GM19372 (cell line): ENCODE measurements around the gene LRRC75B.
"Not testable (repeated sequence)": the region's sequence is repeated elsewhere in the genome, so short reads cannot be mapped to it uniquely, and the experiment has no call there.

Source experiments
- ATAC-seq: cut with Tn5 transposase; IDR thresholded peaks from one replicate; pipeline ENCODE4 v1.9.1; 2021; ENCODE audit warnings: mild to moderate bottlenecking, low read depth, moderate library complexity; ENCODE audit not compliant: unreplicated experiment

LRRC75B gene

GRCh38 chr22:24602847-24603769 lies 10.2 kb upstream of the LRRC75B start, which contains the start of gene GGT1:
Gene GGT1 (plus strand): TSS chr22:24603193. CDS start chr22:24611082, 7,889 bp downstream.
- ATAC-seq = not testable (repeated sequence)

GRCh38 chr22:24602105-24602749 lies 9.4 kb upstream of the LRRC75B start:
- ATAC-seq = not testable (repeated sequence)

- ATAC-seq = no peak
These were observed 8.6 kb upstream of the LRRC75B start for GRCh38 chr22:24601217-24602104.

- not testable (repeated sequence) for ATAC-seq
These were observed 7.3 kb upstream of the LRRC75B start for GRCh38 chr22:24599958-24600715.

GRCh38 chr22:24599514-24599913 lies 6.6 kb upstream of the LRRC75B start:
- ATAC-seq = no peak

- not testable (repeated sequence) for ATAC-seq
These were observed 4.2 kb upstream of the LRRC75B start for GRCh38 chr22:24597076-24597475.

DNA sequence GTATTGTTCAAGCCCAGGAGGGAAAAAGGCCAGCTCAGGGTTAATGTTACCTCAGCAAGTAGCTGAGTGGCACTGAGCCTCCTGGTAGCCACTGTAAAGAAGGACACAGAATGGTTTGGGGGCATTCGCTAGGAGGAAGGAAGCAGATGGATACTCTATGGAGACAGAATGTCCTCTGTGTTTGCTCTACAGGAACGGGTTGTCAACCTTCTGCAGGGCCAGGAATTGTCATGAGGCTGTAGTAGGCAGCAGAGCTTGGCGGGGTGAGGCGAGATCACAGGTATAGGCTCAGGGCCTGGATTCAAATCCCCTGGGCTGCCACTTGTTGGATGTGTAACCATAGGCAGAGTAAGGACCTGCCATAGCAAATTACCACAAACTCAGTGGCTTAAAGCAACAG lies 3.0 kb upstream of the LRRC75B start:
- no peak for ATAC-seq

GRCh38 chr22:24595228-24595627 lies 2.4 kb upstream of the LRRC75B start:
- ATAC-seq = no peak

DNA sequence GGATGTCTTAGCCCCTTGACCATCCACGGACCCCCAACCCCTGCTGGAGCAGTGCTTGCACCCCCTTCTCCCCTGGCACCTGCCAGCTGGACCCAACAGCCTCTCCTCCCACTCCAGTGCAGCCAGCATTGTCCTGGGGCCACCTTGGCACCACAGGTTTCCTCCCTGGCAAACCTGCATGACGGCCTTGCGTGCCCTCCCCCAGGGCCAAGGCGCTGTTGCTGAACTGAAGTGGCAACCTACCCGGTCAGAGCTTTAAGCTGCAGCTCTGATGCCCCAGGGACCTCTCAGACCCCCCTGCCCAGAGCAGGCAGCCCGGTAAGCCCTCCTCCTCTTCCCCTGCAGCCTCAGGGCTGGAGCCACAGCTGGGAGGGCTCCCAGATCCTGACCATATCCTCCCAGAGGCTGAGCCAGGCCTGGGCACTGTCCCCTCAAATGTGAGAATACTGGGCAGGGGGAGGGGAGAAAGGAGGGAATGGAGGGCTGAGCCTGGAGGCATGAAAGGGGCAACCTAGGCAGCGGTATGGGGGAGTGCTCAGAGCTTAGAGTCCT lies 1.8 kb upstream of the LRRC75B start:
- no peak for ATAC-seq

GRCh38 chr22:24593836-24594568 lies 1.1 kb upstream of the LRRC75B start:
- no peak for ATAC-seq

GRCh38 chr22:24593559-24593835 lies 624 bp upstream of the LRRC75B start:
- not testable (repeated sequence) for ATAC-seq

DNA sequence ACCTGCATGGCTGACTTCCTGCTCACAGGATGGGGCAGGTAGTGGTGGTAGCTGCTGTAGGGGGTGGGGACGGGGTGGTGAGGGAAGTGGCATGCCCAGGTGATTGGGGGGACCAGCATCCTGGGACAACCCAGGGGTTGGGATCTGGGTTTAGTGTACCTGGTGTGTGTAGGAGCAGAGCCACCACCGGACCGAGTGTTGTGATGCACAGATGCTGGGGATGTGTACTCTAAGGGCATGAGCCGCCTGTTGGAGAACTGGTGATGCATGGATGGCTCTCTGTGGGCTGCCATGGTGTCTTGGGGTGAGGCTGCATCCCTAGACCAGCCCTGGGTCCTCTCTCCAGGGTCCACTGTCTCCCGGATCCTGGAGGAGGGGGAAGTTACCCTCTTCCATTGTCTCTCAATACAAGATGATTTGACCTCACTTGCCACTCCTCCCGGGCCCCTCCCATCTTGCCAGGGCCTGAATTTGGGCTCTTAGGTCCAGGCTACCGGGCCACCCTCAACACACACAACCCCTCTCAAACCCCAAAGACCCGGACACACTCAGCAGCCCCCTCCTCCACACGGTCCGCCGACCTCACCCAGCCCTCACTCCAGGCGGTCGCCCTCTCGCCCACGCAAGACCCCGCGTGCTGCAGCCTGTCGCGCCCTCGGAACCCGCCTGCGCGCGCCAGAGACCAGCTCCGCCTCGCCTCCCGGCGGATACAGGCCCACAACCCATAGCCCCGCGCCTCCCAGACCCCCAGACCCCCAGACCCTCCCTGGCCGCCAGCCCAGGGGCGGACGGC lies 619 bp downstream of the LRRC75B start:
- ATAC-seq = peak; percentile 16

DNA sequence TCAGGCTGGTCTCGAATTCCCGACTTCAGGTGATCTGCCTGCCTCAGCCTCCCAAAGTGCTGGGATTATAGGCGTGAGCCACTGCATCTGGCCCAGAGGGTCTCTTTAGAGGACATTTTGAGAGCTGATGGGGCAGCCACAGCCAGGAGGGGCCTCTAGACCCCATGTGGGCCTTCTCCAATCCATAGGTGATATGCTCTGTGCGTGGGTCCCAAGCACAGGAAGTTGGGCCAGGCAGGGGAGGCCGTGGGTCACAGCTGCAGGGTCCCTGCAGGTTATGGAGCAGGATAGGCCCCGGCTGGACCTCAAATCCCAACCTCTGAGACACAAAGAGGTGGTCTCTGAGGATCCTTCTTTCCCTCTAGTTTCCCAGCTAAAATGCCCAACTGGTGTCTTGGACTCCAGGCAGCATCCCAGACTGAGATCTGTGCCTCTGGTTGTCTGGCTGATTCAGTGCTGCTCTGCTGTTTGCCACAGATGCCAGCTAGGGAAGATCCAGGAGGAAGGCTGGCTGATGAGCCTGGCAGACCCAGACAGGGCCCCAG lies 1.5 kb downstream of the LRRC75B start:
- ATAC-seq = no peak

DNA sequence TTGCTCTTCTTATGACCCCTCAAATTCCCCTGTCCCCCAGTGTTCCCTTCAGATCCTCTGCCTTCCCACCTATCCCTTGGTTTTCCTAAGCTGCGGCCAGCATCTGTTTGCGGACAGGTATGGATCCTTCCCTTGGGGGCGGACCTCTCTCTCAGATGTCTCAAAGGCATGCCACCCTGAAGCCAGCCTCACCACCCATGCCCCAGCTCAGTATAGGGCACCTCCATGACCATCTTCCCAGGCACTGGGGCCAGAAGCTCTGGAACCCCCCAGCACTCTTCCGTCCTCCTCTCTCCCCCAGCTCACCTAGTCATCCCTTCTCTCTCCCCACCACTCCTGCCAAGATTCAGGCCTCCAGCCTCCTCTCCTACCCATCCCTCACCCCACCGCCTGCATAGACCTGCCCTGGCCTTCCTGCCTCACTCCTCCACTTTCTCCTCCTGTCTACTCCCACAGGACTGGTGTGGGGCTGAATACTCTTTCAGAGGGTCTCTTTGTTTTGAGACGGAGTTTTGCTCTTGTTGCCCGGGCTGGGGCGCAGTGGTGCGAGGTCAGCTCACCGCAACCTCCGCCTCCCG lies 2.2 kb downstream of the LRRC75B start:
- no peak for ATAC-seq

DNA sequence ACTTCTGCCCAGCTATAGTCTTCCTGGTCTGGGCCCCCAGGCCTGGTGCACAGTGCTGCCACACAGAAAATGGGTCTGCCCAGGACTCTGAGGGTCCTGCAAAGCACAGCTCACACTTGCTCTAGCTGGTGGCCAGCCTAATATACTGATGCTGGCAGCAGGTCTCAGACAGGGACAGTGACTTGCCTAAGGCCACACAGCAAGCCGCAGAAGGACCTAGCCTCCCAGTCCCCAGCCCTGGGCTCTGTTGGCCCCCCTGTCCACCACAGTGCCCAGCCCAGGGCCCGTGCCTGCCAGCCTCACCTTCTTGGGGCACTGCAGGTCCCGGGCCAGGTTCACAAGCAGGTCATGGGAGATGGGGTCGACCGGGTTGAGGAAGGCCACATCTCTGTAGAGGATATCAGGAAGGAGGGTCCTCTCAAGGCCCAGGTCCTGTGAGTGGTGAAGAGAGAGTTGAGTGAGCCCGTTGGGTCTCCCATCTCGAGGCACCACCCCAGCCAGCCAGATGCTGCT lies 3.3 kb downstream of the LRRC75B start:
- no peak for ATAC-seq

DNA sequence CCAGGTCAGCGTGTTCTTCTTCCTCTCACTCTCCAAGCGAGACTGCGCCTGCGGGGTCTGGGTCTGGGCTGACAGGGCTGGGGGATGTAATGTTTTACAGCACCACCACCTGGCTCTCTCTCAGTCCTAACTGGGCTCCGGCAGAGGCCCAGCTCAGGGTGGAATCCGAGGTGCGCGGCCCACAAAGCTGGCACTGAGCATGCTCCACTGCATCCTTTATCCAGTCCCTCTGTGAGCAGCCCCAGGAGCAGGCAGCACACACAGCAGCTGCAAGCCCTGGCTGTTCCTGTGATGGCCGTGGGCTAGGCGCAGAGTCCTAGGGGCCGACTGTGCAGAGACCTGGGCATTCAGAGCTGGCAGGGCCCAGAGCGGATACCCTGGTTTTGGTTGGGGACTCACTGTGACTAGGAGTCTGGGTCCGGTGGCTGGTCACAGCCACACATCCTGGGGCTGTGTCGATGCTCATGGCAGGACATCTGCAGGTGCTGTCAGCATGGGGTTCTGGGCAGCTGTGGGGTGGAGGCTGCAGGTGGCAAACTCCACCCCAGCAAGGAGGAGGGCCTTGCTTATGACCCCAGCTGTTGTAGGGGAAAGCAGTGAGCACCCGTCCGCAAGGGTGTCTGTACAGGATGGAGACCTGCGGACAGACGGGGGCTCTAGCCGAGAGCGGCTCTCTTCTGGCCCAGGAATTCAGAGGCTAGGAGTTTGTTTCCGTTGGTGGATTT lies 4.0 kb downstream of the LRRC75B start:
- no peak for ATAC-seq

- no peak for ATAC-seq
These were observed 4.5 kb downstream of the LRRC75B start for GRCh38 chr22:24588381-24588756.
